HEK293 (cell line): ENCODE data around the gene PEX10.
A peak's percentile ranks its signal among the peaks of the same experiment; 100 is the strongest.

Experiments used
- CTCF ChIA-PET: fragments of 350-600 bp; formaldehyde crosslinking; extraction: SDS; loops from one replicate; lab custom pipeline; 2021; ENCODE audit warnings: antibody characterized with exemption; lab: Yijun Ruan, JAX
- POLR2A ChIA-PET: fragments of 300-600 bp; formaldehyde crosslinking; extraction: SDS; loops from one replicate; lab custom pipeline; 2020; ENCODE audit warnings: antibody characterized with exemption, inconsistent platforms; lab: Yijun Ruan, JAX
- H3K27ac ChIP-seq: fragments of 200-500 bp; sonication (Bioruptor generic); 2 replicates; pipeline ENCODE4 v1.5.1; 2014; ENCODE audit warnings: low read depth, low read length, control low read depth, inconsistent platforms; ENCODE audit errors: extremely low read depth
- H3K36me3 ChIP-seq, 2 experiments: fragments of 200-500 bp in 1 of 2; sonication (Bioruptor generic) in 1 of 2; 1 replicate in 1 of 2; 2 replicates in 1 of 2; pipeline ENCODE4 v1.5.1; 2014 to 2017; ENCODE audit warnings: inconsistent platforms in 2 of 2, low read length in 2 of 2; ENCODE audit not compliant: control insufficient read depth in 2 of 2, insufficient read depth in 1 of 2
- H3K4me1 ChIP-seq: fragments of 200-500 bp; sonication (Bioruptor generic); 2 replicates; pipeline ENCODE4 v1.5.1; 2014; ENCODE audit warnings: mild to moderate bottlenecking, low read length, inconsistent platforms; ENCODE audit not compliant: control insufficient read depth, insufficient read depth
- H3K4me3 ChIP-seq: 2 replicates; pipeline ENCODE4 v1.5.1; 2011; ENCODE audit warnings: low read depth, mild to moderate bottlenecking, control low read depth, low read length, moderate library complexity
- H3K9me3 ChIP-seq: fragments of 200-500 bp; sonication (Bioruptor generic); 2 replicates; pipeline ENCODE4 v1.5.1; 2014; ENCODE audit warnings: low read depth, low read length, inconsistent platforms; ENCODE audit not compliant: control insufficient read depth, insufficient read depth
- EGR2 ChIP-seq: fragments of 450-650 bp; formaldehyde crosslinking; IDR thresholded peaks from 2 replicates; pipeline ENCODE4 v1.5.1; 2016; ENCODE audit warnings: low read depth, missing biosample characterization, missing genetic modification characterization
- ELK4 ChIP-seq: IDR thresholded peaks from 2 replicates; pipeline ENCODE4 v1.6.1; 2011; ENCODE audit warnings: mild to moderate bottlenecking, low read depth, low read length, borderline replicate concordance
- GLIS1 ChIP-seq: fragments of 450-650 bp; formaldehyde crosslinking; IDR thresholded peaks from 2 replicates; pipeline ENCODE4 v1.5.1; 2016; ENCODE audit warnings: missing biosample characterization, missing genetic modification characterization
- ZEB2 ChIP-seq: fragments of 450-650 bp; formaldehyde crosslinking; IDR thresholded peaks from 2 replicates; pipeline ENCODE4 v1.5.1; 2016; ENCODE audit warnings: missing biosample characterization, missing genetic modification characterization
- ZFP69B ChIP-seq: fragments of 450-650 bp; formaldehyde crosslinking; IDR thresholded peaks from 2 replicates; pipeline ENCODE4 v1.5.1; 2016; ENCODE audit warnings: missing biosample characterization, missing genetic modification characterization
- ZNF121 ChIP-seq: fragments of 450-650 bp; formaldehyde crosslinking; IDR thresholded peaks from 2 replicates; pipeline ENCODE4 v1.5.1; 2016; ENCODE audit warnings: missing biosample characterization, missing genetic modification characterization
- ZNF157 ChIP-seq: fragments of 450-650 bp; formaldehyde crosslinking; IDR thresholded peaks from 2 replicates; pipeline ENCODE4 v1.5.1; 2016; ENCODE audit warnings: missing biosample characterization, missing genetic modification characterization
- ZNF169 ChIP-seq: fragments of 450-650 bp; formaldehyde crosslinking; IDR thresholded peaks from 2 replicates; pipeline ENCODE4 v1.5.1; 2016; ENCODE audit warnings: missing biosample characterization, missing genetic modification characterization
- ZNF184 ChIP-seq: fragments of 450-650 bp; IDR thresholded peaks from 2 replicates; pipeline ENCODE4 v1.5.1; 2018; ENCODE audit warnings: missing biosample characterization, mild to moderate bottlenecking, missing genetic modification characterization
- ZNF266 ChIP-seq: fragments of 450-650 bp; formaldehyde crosslinking; IDR thresholded peaks from 2 replicates; pipeline ENCODE4 v1.5.1; 2016; ENCODE audit warnings: missing biosample characterization, missing genetic modification characterization, low read depth
- ZNF530 ChIP-seq: fragments of 450-650 bp; formaldehyde crosslinking; IDR thresholded peaks from 2 replicates; pipeline ENCODE4 v1.5.1; 2016; ENCODE audit warnings: low read depth, missing biosample characterization, missing genetic modification characterization
- ZNF558 ChIP-seq: fragments of 450-650 bp; formaldehyde crosslinking; IDR thresholded peaks from 2 replicates; pipeline ENCODE4 v1.5.1; 2016; ENCODE audit warnings: missing biosample characterization, missing genetic modification characterization
- ZNF560 ChIP-seq: fragments of 450-650 bp; formaldehyde crosslinking; IDR thresholded peaks from 2 replicates; pipeline ENCODE4 v1.5.1; 2017; ENCODE audit warnings: missing biosample characterization, missing genetic modification characterization, borderline replicate concordance
- ZNF600 ChIP-seq: fragments of 450-650 bp; formaldehyde crosslinking; IDR thresholded peaks from 2 replicates; pipeline ENCODE4 v1.5.1; 2016; ENCODE audit warnings: missing biosample characterization, missing genetic modification characterization
- ZSCAN30 ChIP-seq: fragments of 450-650 bp; IDR thresholded peaks from 2 replicates; pipeline ENCODE4 v1.5.1; 2018; ENCODE audit warnings: missing biosample characterization, mild to moderate bottlenecking, missing genetic modification characterization, moderate library complexity
- TF ChIP-seq, protein P1 (sequence below): fragments of 450-650 bp; formaldehyde crosslinking; IDR thresholded peaks from 2 replicates; pipeline ENCODE4 v1.5.1; 2016; ENCODE audit warnings: missing biosample characterization, missing genetic modification characterization
- TF ChIP-seq, protein P2 (sequence below): fragments of 450-650 bp; formaldehyde crosslinking; IDR thresholded peaks from 2 replicates; pipeline ENCODE4 v1.5.1; 2016; ENCODE audit warnings: missing biosample characterization, missing genetic modification characterization

PEX10 gene

GRCh38 chr1:2451741-2452140 lies 39.4 kb upstream of the PEX10 start:
- TF ChIP-seq ZNF600, result 0 out of 2 replicates have a peak, but pooled peaks have one; percentile 37
- no peak for TF ChIP-seq ZNF121 (tag by site-specific recombination)
- TF ChIP-seq, all 188 proteins: peak for 1
- ChIA-PET CTCF (no interaction called here), POLR2A (no interaction called here)
- Histone ChIP-seq H3K4me1 (no peaks in the 10 kb centered on the region), H3K4me3 (no peak overlapping the region), H3K27ac (no peak overlapping the region), H3K36me3 (no peaks in the 10 kb centered on the region), H3K9me3 (no peaks in the 10 kb centered on the region)

- ChIA-PET CTCF (no interaction called here), POLR2A (interaction anchor here (1.2 kb wide), 1 partner anchor 77 kb away, joined by 3 read pairs; the partner anchor contains the start of gene PANK4)
- Histone ChIP-seq H3K27ac (no peak overlapping the region), H3K4me3 (no peak overlapping the region), H3K9me3 (no peaks in the 10 kb centered on the region), H3K4me1 (no peaks in the 10 kb centered on the region), H3K36me3 (no peaks in the 10 kb centered on the region)
- TF ChIP-seq ZNF558 (no peak), GLIS1 (tag by site-specific recombination) (peak; percentile 13; the same call in 1 of the 2 replicates), ZNF530 (tag by site-specific recombination) (no peak), ZNF266 (no peak), ZSCAN30 (tag by site-specific recombination) (no peak), ZNF121 (tag by site-specific recombination) (no peak), ZEB2 (tag by site-specific recombination) (no peak), ZNF600 (peak; percentile 64; the same call in 1 of the 2 replicates), ZFP69B (tag by site-specific recombination) (no peak), ZNF169 (no peak), ELK4 (no peak), ZNF184 (tag by site-specific recombination) (no peak), ZNF157 (no peak)
- TF ChIP-seq, protein P1, sequence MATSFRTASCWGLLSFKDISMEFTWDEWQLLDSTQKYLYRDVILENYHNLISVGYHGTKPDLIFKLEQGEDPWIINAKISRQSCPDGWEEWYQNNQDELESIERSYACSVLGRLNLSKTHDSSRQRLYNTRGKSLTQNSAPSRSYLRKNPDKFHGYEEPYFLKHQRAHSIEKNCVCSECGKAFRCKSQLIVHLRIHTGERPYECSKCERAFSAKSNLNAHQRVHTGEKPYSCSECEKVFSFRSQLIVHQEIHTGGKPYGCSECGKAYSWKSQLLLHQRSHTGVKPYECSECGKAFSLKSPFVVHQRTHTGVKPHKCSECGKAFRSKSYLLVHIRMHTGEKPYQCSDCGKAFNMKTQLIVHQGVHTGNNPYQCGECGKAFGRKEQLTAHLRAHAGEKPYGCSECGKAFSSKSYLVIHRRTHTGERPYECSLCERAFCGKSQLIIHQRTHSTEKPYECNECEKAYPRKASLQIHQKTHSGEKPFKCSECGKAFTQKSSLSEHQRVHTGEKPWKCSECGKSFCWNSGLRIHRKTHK (tag by site-specific recombination), result no peak
- TF ChIP-seq, protein P2, sequence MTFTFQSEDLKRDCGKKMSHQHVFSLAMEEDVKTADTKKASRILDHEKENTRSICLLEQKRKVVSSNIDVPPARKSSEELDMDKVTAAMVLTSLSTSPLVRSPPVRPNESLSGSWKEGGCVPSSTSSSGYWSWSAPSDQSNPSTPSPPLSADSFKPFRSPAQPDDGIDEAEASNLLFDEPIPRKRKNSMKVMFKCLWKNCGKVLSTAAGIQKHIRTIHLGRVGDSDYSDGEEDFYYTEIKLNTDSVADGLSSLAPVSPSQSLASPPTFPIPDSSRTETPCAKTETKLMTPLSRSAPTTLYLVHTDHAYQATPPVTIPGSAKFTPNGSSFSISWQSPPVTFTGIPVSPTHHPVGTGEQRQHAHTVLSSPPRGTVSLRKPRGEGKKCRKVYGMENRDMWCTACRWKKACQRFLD (tag by site-specific recombination), result no peak
These were observed 37.5 kb upstream of the PEX10 start for GRCh38 chr1:2449636-2450454.

GRCh38 chr1:2448098-2448445 lies 35.7 kb upstream of the PEX10 start:
- Histone ChIP-seq H3K9me3 (no peaks in the 10 kb centered on the region), H3K27ac (no peak overlapping the region), H3K36me3 (no peaks in the 10 kb centered on the region), H3K4me3 (no peak overlapping the region), H3K4me1 (no peaks in the 10 kb centered on the region)
- ChIA-PET CTCF (no interaction called here), POLR2A (no interaction called here)
- TF ChIP-seq EGR2 (tag by site-specific recombination), result 0 out of 2 replicates have a peak, but pooled peaks have one; percentile 6
- no peak for TF ChIP-seq ZNF560 (tag by site-specific recombination)
